HepG2 (cell line): ENCODE data around the gene PNKP. TPM values are rescaled to one million over a fixed set of nuclear protein-coding genes. Genes with fewer than 3 reads are reported as not detected.

Experiments used
- ATAC-seq: fragments of 200-7000 bp; cut with Tn5 transposase; 3 replicates; pipeline ENCODE4 v1.9.1; 2020; ENCODE audit warnings: mild to moderate bottlenecking, moderate library complexity
- BruUV-seq: library from RNA; stranded (reverse); fragments of 400-500 nt; replicated peaks from 2 replicates; lab custom pipeline; 2021; lab: Mats Ljungman, UMichigan
- CTCF ChIA-PET: fragments of 300-600 bp; formaldehyde crosslinking; extraction: SDS; loops from one replicate; lab custom pipeline; 2021; ENCODE audit warnings: low total read pairs, inconsistent platforms, low intra/inter-chr PET ratio; lab: Yijun Ruan, JAX
- POLR2A ChIA-PET: fragments of 350-600 bp; sonication (Branson Sonifier 250); formaldehyde crosslinking; loops from one replicate; lab custom pipeline; 2020; ENCODE audit warnings: antibody characterized with exemption, inconsistent platforms; lab: Yijun Ruan, JAX
- DNase-seq: peaks from one replicate; pipeline ENCODE4 v3.0.0-alpha.2; 2015; ENCODE audit warnings: low spot score
- FAIRE-seq: peaks from 3 replicates; lab custom pipeline; 2011; peaks lifted over from hg19 to GRCh38; lab: Jason Lieb, UNC
- H2AFZ ChIP-seq: one replicate; pipeline ENCODE4 v1.6.1; 2011; ENCODE audit warnings: low read length, inconsistent platforms
- H3K27ac ChIP-seq: fragments of 300-600 bp; 3 replicates; pipeline ENCODE4 v1.8.0; 2011; ENCODE audit warnings: mixed run types, mild to moderate bottlenecking, mixed read lengths, low read length, inconsistent platforms; ENCODE audit not compliant: insufficient read depth; ENCODE audit errors: extremely low read length
- H3K27me3 ChIP-seq, 2 experiments: fragments of 200-600 bp in 1 of 2; 2 replicates in 1 of 2; 3 replicates in 1 of 2; pipeline versions ENCODE4 v1.6.0 to v1.8.0; 2011; ENCODE audit warnings: low read length in 2 of 2, mild to moderate bottlenecking in 2 of 2, moderate library complexity in 2 of 2, inconsistent platforms in 1 of 2; ENCODE audit not compliant: insufficient read depth in 2 of 2, control insufficient read depth in 1 of 2
- H3K36me3 ChIP-seq, 2 experiments: fragments of 200-600 bp in 1 of 2; replicated peaks in 1 of 2; 2 replicates in 1 of 2; 3 replicates in 1 of 2; pipeline versions ENCODE4 v1.5.1 to v1.8.0; 2011; ENCODE audit warnings: low read length in 2 of 2, inconsistent platforms in 1 of 2; ENCODE audit not compliant: insufficient read depth in 2 of 2, control insufficient read depth in 1 of 2
- H3K4me1 ChIP-seq: 2 replicates; pipeline ENCODE4 v1.5.1; 2012; ENCODE audit warnings: low read length, inconsistent platforms; ENCODE audit not compliant: insufficient read depth
- H3K4me2 ChIP-seq: 2 replicates; pipeline ENCODE4 v1.6.0; 2011; ENCODE audit warnings: low read depth, low read length, inconsistent platforms
- H3K4me3 ChIP-seq, 3 experiments: fragments of 200-600 bp in 1 of 3; sonication (generic), shearing (Covaris generic) in 1 of 3; replicated peaks in 1 of 3; 2 replicates each; pipeline ENCODE4 v1.5.1; 2011 to 2016; ENCODE audit warnings: low read length in 3 of 3, inconsistent platforms in 2 of 3, low read depth in 2 of 3, mild to moderate bottlenecking in 2 of 3, control low read depth in 1 of 3, mixed read lengths in 1 of 3; ENCODE audit not compliant: insufficient read depth in 1 of 3
- H3K79me2 ChIP-seq: one replicate; pipeline ENCODE4 v1.6.1; 2011; ENCODE audit warnings: low read length, inconsistent platforms; ENCODE audit not compliant: insufficient read depth
- H3K9ac ChIP-seq: 2 replicates; pipeline ENCODE4 v1.6.0; 2011; ENCODE audit warnings: mild to moderate bottlenecking, low read depth, low read length, inconsistent platforms; ENCODE audit not compliant: insufficient read depth
- H3K9me3 ChIP-seq: 2 replicates; pipeline ENCODE4 v1.5.1; 2012; ENCODE audit warnings: mild to moderate bottlenecking, low read length
- H4K20me1 ChIP-seq: 2 replicates; pipeline ENCODE4 v1.6.0; 2011; ENCODE audit warnings: inconsistent platforms, mild to moderate bottlenecking, low read length, moderate library complexity; ENCODE audit not compliant: insufficient read depth
- ARNTL ChIP-seq: sonication (generic); formaldehyde crosslinking; IDR thresholded peaks from 2 replicates; pipeline ENCODE4 v1.4.0; 2020; ENCODE audit warnings: mild to moderate bottlenecking, missing genetic modification reagents
- CBX5 ChIP-seq: sonication (generic); formaldehyde crosslinking; IDR thresholded peaks from 2 replicates; pipeline ENCODE4 v1.4.0; 2020; ENCODE audit warnings: missing genetic modification reagents, borderline replicate concordance
- ELF3 ChIP-seq: IDR thresholded peaks from 2 replicates; pipeline ENCODE4 v1.6.1; 2016; ENCODE audit warnings: missing genetic modification reagents, missing compliant biosample characterization
- ETS1 ChIP-seq: sonication (generic); formaldehyde crosslinking; IDR thresholded peaks from 2 replicates; pipeline ENCODE4 v1.4.0; 2020; ENCODE audit warnings: missing genetic modification reagents
- HOXA7 ChIP-seq: sonication (generic); formaldehyde crosslinking; IDR thresholded peaks from 2 replicates; pipeline ENCODE4 v1.8.1; 2022; ENCODE audit warnings: mild to moderate bottlenecking, missing genetic modification reagents, moderate library complexity
- IKZF1 ChIP-seq: fragments of 450-650 bp; IDR thresholded peaks from 2 replicates; pipeline ENCODE4 v1.7.1; 2016
- KDM4B ChIP-seq: sonication (generic); formaldehyde crosslinking; IDR thresholded peaks from 2 replicates; pipeline ENCODE4 v1.4.0; 2020; ENCODE audit warnings: missing genetic modification reagents
- TP53 ChIP-seq: sonication (generic); formaldehyde crosslinking; conservative IDR thresholded peaks from 2 replicates; pipeline ENCODE4 v1.4.0; 2020; ENCODE audit warnings: missing genetic modification reagents
- ZFP82 ChIP-seq: sonication (generic); formaldehyde crosslinking; IDR thresholded peaks from 2 replicates; pipeline ENCODE4 v1.5.1; 2020; ENCODE audit warnings: mild to moderate bottlenecking, missing genetic modification reagents, borderline replicate concordance
- ZNF10 ChIP-seq: sonication (generic); formaldehyde crosslinking; IDR thresholded peaks from 2 replicates; pipeline ENCODE4 v1.4.0; 2020; ENCODE audit warnings: mild to moderate bottlenecking, low read depth, missing genetic modification reagents, borderline replicate concordance
- ZNF350 ChIP-seq: sonication (generic); formaldehyde crosslinking; IDR thresholded peaks from 2 replicates; pipeline ENCODE4 v1.4.0; 2020; ENCODE audit warnings: mild to moderate bottlenecking, low read depth, missing genetic modification reagents, borderline replicate concordance
- ZNF432 ChIP-seq: sonication (generic); formaldehyde crosslinking; IDR thresholded peaks from 2 replicates; pipeline ENCODE4 v1.5.0; 2020; ENCODE audit warnings: missing genetic modification reagents, mild to moderate bottlenecking, borderline replicate concordance
- ZNF44 ChIP-seq: sonication (generic); formaldehyde crosslinking; IDR thresholded peaks from 2 replicates; pipeline ENCODE4 v1.5.1; 2020; ENCODE audit warnings: mild to moderate bottlenecking, missing genetic modification reagents
- ZNF556 ChIP-seq: sonication (generic); formaldehyde crosslinking; IDR thresholded peaks from 2 replicates; pipeline ENCODE4 v1.4.0; 2020; ENCODE audit warnings: mild to moderate bottlenecking, missing genetic modification reagents, borderline replicate concordance
- ZNF652 ChIP-seq: IDR thresholded peaks from 2 replicates; pipeline ENCODE4 v1.6.1; 2016; ENCODE audit warnings: low read depth, borderline replicate concordance
- WGBS: methylation state at CpG from one replicate; pipeline ENCODE4 v1.1.6; 2017; ENCODE audit warnings: low lambda C conversion rate; 5-methylcytosine and 5-hydroxymethylcytosine counted together
- in situ Hi-C: cut with HindIII; loops from 2 replicates; pipeline ENCODE4 v1.10.0; 2017; ENCODE audit warnings: low pct_unique_long_range_greater_than_20kb; ENCODE audit not compliant: extremely low pct_ligation_motif_present
- intact Hi-C: fragments of 100-400 bp; cut with micrococcal nuclease; formaldehyde crosslinking; loops from one replicate; pipeline ENCODE4 v1.10.0; 2022; ENCODE audit not compliant: unreplicated experiment
- polyA plus RNA-seq, 8 experiments: library from polyadenylated mRNA; depleted of rRNA in 3 of 8; stranded (reverse) in 7 of 8; unstranded in 1 of 8; fragments of >200 nt; fragmentation: Illumina TruSeq in 4 of 8; extraction: Trizol in 4 of 8; gene quantifications; 2 replicates each; pipeline versions ENCODE4 v1.2.1 to v1.2.3, GENCODE V29; 2011 to 2016; ENCODE audit warnings: low read depth in 4 of 8, missing spikeins in 1 of 8, mixed read lengths in 1 of 8; ENCODE audit not compliant: insufficient read depth in 1 of 8
- total RNA-seq, 5 experiments: library from RNA; depleted of rRNA; stranded (reverse); fragments of >200 nt; fragmentation: Illumina TruSeq; extraction: Trizol; gene quantifications; 2 replicates each; pipeline ENCODE4 v1.2.3, GENCODE V29; 2016; ENCODE audit warnings: low read depth in 1 of 5
- TF ChIP-seq, protein P1 (sequence below), 2 experiments: sonication (generic) in 1 of 2; formaldehyde crosslinking in 1 of 2; IDR thresholded peaks; 2 replicates each; pipeline versions ENCODE4 v1.5.1 to v1.6.1; 2011 to 2020; ENCODE audit warnings: borderline replicate concordance in 1 of 2, low read depth in 1 of 2, low read length in 1 of 2, mild to moderate bottlenecking in 1 of 2, missing genetic modification reagents in 1 of 2, moderate library complexity in 1 of 2
- TF ChIP-seq, protein P2 (sequence below): sonication (generic); formaldehyde crosslinking; IDR thresholded peaks from 2 replicates; pipeline ENCODE4 v1.8.0; 2022; ENCODE audit warnings: mild to moderate bottlenecking, missing genetic modification reagents, borderline replicate concordance
- TF ChIP-seq, protein P3 (sequence below), 2 experiments: sonication (generic) in 1 of 2; formaldehyde crosslinking in 1 of 2; IDR thresholded peaks; 2 replicates each; pipeline versions ENCODE4 v1.4.0 to v1.6.1; 2018 to 2020; ENCODE audit warnings: missing genetic modification reagents in 2 of 2, borderline replicate concordance in 1 of 2, low read depth in 1 of 2, mild to moderate bottlenecking in 1 of 2, missing biosample characterization in 1 of 2

Gene PNKP
- total and polyA plus RNA-seq, 2 of the 13 experiments (the other 11 are each of a cell fraction or from before 2014, with no cell fraction given): 12.7 to 27.1 TPM

DNA sequence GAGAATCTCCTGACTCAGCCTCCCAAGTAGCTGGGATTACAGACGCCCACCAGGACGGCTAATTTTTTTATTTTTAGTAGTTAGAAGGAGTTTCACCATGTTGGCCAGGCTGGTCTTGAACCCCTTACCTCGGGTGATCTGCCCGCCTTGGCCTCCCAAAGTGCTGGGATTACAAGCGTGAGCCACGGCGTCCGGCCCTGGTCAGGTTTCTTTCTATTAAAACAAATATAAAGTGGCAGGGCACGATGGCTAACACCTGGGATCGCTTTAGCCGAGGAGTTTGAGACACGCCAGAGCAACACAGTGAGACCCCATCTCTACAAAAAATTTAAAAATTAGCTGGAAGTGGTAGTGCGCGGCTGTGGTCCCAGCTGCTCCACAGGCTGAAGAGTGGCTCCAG is 50.8 kb downstream of the PNKP start:
- H3K27ac ChIP-seq: peak overlapping the region; percentile 88
- BruUV-seq: no TSS peak
- TF ChIP-seq ELF3 (CRISPR knock-in tag) (no peak), ARNTL (CRISPR knock-in tag) (no peak), ZNF652 (no peak), ZFP82 (CRISPR knock-in tag) (no peak), ZNF44 (CRISPR knock-in tag) (no peak), IKZF1 (no peak), ZNF10 (CRISPR knock-in tag) (no peak), ZNF556 (CRISPR knock-in tag) (no peak), ETS1 (CRISPR knock-in tag) (no peak), ZNF350 (CRISPR knock-in tag) (no peak), ZNF432 (CRISPR knock-in tag) (no peak), HOXA7 (no peak), KDM4B (CRISPR knock-in tag) (no peak), TP53 (CRISPR knock-in tag) (no peak), CBX5 (CRISPR knock-in tag) (no peak)
- TF ChIP-seq, protein P1, sequence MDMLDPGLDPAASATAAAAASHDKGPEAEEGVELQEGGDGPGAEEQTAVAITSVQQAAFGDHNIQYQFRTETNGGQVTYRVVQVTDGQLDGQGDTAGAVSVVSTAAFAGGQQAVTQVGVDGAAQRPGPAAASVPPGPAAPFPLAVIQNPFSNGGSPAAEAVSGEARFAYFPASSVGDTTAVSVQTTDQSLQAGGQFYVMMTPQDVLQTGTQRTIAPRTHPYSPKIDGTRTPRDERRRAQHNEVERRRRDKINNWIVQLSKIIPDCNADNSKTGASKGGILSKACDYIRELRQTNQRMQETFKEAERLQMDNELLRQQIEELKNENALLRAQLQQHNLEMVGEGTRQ (IDR thresholded peaks at IDR 0.05; ENCODE audit: low read depth, low read length): no peak
- TF ChIP-seq, protein P1 (CRISPR knock-in tag; IDR thresholded peaks at IDR 0.05; ENCODE audit: borderline replicate concordance): no peak
- TF ChIP-seq, protein P2, sequence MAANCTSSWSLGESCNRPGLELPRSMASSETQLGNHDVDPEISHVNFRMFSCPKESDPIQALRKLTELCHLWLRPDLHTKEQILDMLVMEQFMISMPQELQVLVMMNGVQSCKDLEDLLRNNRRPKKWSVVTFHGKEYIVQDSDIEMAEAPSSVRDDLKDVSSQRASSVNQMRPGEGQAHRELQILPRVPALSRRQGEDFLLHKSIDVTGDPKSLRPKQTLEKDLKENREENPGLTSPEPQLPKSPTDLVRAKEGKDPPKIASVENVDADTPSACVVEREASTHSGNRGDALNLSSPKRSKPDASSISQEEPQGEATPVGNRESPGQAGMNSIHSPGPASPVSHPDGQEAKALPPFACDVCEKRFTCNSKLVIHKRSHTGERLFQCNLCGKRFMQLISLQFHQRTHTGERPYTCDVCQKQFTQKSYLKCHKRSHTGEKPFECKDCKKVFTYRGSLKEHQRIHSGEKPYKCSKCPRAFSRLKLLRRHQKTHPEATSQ (CRISPR knock-in tag): no peak
- TF ChIP-seq, protein P3, sequence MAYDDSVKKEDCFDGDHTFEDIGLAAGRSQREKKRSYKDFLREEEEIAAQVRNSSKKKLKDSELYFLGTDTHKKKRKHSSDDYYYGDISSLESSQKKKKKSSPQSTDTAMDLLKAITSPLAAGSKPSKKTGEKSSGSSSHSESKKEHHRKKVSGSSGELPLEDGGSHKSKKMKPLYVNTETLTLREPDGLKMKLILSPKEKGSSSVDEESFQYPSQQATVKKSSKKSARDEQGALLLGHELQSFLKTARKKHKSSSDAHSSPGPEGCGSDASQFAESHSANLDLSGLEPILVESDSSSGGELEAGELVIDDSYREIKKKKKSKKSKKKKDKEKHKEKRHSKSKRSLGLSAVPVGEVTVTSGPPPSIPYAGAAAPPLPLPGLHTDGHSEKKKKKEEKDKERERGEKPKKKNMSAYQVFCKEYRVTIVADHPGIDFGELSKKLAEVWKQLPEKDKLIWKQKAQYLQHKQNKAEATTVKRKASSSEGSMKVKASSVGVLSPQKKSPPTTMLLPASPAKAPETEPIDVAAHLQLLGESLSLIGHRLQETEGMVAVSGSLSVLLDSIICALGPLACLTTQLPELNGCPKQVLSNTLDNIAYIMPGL (CRISPR knock-in tag; IDR thresholded peaks at IDR 0.05; ENCODE audit: borderline replicate concordance in 1 of 2, low read depth in 1 of 2): no peak

More for the DNA sequence above, 50.8 kb downstream of the PNKP start:
- H3K9ac ChIP-seq: peak overlapping the region; percentile 32; the same call in 1 of the 2 replicates
- peak overlapping the region in 1 of 3 experiments; percentile 88; a peak in 1 of 6 replicates for H3K4me3 ChIP-seq
- in situ Hi-C loops: no loop called here
- H3K4me2 ChIP-seq: peak overlapping the region; percentile 78; the same call in 1 of the 2 replicates
- no peak for ATAC-seq
- no peak for DNase-seq
- H3K79me2 ChIP-seq: peaks cover 20% of the 10 kb centered on the region
- peaks cover 2 to 4% of the 10 kb centered on the region in 2 experiments; a peak in 1 of 5 replicates for H3K36me3 ChIP-seq
- H3K27me3 ChIP-seq: no peaks in the 10 kb centered on the region; a peak in 1 of 5 replicates
- H4K20me1 ChIP-seq: no peaks in the 10 kb centered on the region
- 64% methylated on average over 14 of the region's 14 CpGs for WGBS
- ChIA-PET POLR2A (no interaction called here), CTCF (no interaction called here)
- peaks cover 11% of the 10 kb centered on the region for H3K4me1 ChIP-seq
- intact Hi-C loops: loop anchor here (10.0 kb wide), 1 partner anchor 52 kb away; the partner anchor contains the start of genes AP2A1 and TSKS
- no peak overlapping the region for H2AFZ ChIP-seq
- FAIRE-seq: no peak
- no peaks in the 10 kb centered on the region for H3K9me3 ChIP-seq
